HFFc6 (cell line): ENCODE data around the gene ENOX2. TPM values are rescaled to one million over a fixed set of nuclear protein-coding genes. Genes with fewer than 3 reads are reported as not detected.

Source experiments
- DNase-seq: peaks from one replicate; pipeline ENCODE4 v3.0.0-alpha.2; 2018
- H3K27ac Mint-ChIP-seq: 2 replicates; pipeline ENCODE4 v1.8.0; 2020; ENCODE audit warnings: mild to moderate bottlenecking, mixed read lengths
- H3K27me3 Mint-ChIP-seq: 2 replicates; pipeline ENCODE4 v1.8.0; 2021; ENCODE audit warnings: mild to moderate bottlenecking, moderate library complexity, mixed read lengths; ENCODE audit not compliant: insufficient read depth
- H3K36me3 Mint-ChIP-seq: 2 replicates; pipeline ENCODE4 v1.8.0; 2021; ENCODE audit warnings: low read depth, mixed read lengths
- H3K4me1 Mint-ChIP-seq: 2 replicates; pipeline ENCODE4 v1.8.0; 2020; ENCODE audit warnings: low read depth, mixed read lengths
- H3K4me3 Mint-ChIP-seq: 2 replicates; pipeline ENCODE4 v1.8.0; 2020; ENCODE audit warnings: mild to moderate bottlenecking, moderate library complexity, mixed read lengths
- H3K9me3 Mint-ChIP-seq: 2 replicates; pipeline ENCODE4 v1.8.0; 2020; ENCODE audit warnings: mild to moderate bottlenecking, mixed read lengths
- total RNA-seq, 6 experiments: library from RNA; stranded (reverse); fragmentation: NEBNext Ultra II Directional; extraction: Animal tissue kit (Norgen Biotek cat#: 25700); gene quantifications; 2 replicates in 1 of 6; 3 replicates in 5 of 6; pipeline ENCODE4 v1.2.3, GENCODE V29; 2021
- TF ChIP-seq, protein P1 (sequence below): fragments of 200-600 bp; sonication (generic); IDR thresholded peaks from 2 replicates; pipeline ENCODE4 v1.5.0; 2021; ENCODE audit warnings: antibody characterized with exemption, mild to moderate bottlenecking

The ENOX2 gene
- total RNA-seq, 6 experiments from 2014 or later, result 10.8 to 13.5 (median 11.9) TPM

DNA sequence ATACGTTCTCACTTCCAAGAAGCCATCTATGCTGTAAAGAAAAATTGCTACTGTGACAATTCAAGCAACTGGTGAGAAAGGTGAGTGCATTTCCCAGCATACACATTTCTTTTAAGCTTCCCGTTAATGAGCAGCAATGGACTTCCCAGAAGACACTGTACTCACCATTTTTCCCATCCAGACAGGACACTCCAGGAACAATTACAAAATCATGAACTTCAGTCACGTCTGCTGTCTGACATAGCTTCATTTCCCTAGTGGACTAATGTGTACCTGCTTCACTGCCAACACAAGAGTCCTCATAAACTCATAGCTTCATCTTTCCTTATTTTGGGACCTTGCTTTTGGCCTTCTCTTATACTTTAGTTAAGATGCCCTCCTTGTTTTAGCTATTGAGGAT, 156.9 kb downstream of the ENOX2 start:
- Mint-ChIP-seq H3K4me1 (peaks cover 20% of the 10 kb centered on the region), H3K4me3 (no peak overlapping the region), H3K27ac (peak overlapping the region; percentile 74), H3K27me3 (no peaks in the 10 kb centered on the region), H3K9me3 (no peaks in the 10 kb centered on the region), H3K36me3 (no peaks in the 10 kb centered on the region)
- DNase-seq, result no peak
- TF ChIP-seq, protein P1, sequence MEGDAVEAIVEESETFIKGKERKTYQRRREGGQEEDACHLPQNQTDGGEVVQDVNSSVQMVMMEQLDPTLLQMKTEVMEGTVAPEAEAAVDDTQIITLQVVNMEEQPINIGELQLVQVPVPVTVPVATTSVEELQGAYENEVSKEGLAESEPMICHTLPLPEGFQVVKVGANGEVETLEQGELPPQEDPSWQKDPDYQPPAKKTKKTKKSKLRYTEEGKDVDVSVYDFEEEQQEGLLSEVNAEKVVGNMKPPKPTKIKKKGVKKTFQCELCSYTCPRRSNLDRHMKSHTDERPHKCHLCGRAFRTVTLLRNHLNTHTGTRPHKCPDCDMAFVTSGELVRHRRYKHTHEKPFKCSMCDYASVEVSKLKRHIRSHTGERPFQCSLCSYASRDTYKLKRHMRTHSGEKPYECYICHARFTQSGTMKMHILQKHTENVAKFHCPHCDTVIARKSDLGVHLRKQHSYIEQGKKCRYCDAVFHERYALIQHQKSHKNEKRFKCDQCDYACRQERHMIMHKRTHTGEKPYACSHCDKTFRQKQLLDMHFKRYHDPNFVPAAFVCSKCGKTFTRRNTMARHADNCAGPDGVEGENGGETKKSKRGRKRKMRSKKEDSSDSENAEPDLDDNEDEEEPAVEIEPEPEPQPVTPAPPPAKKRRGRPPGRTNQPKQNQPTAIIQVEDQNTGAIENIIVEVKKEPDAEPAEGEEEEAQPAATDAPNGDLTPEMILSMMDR, result no peak

DNA sequence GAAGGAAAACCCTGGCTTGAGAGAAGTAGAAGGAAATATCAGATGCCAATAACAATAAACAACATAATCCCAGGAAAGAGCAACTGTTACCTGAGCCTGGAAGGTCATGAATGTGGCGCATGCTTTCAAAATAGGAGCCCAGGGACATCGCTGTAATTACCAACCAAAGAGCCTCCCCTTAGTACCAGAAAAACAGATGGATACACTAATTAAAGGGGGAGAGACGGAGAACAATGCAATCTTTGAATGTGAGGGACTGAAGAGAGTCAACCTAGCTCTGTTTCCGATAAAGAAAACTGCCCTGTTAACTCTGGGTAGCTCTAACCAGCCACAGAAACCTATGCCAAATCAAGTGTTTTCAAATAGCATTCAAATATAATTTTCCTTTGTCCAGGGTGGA, 161.4 kb downstream of the ENOX2 start:
- DNase-seq, result no peak
- Mint-ChIP-seq H3K4me3 (no peak overlapping the region), H3K36me3 (no peaks in the 10 kb centered on the region; the same call in 1 of the 2 replicates), H3K27ac (no peak overlapping the region), H3K4me1 (peaks cover 7% of the 10 kb centered on the region), H3K27me3 (peaks cover 2% of the 10 kb centered on the region; the same call in 1 of the 2 replicates), H3K9me3 (no peaks in the 10 kb centered on the region)
- TF ChIP-seq, protein P1, result no peak

DNA sequence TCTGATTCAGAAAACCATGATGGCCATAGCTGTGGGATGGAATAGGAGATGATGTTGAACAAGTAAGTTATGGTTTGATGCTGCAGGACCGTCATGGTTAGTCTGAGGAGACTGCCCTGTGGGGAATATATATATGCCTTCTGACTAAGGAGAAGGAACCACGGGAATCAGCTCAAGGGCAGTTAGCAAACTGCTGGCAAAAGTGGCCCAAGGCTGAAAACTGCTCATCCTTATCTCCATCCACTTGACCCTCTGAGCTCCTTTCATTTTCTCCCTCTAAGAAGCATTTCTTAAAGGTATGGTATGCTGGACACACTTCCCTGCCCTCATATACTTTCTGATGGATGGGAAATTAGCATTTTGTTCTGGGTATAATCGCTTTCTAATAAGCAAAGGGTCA, 161.9 kb downstream of the ENOX2 start:
- Mint-ChIP-seq H3K9me3 (no peaks in the 10 kb centered on the region), H3K36me3 (no peaks in the 10 kb centered on the region; the same call in 1 of the 2 replicates), H3K27ac (no peak overlapping the region), H3K27me3 (peaks cover 2% of the 10 kb centered on the region; the same call in 1 of the 2 replicates), H3K4me3 (no peak overlapping the region), H3K4me1 (peaks cover 2% of the 10 kb centered on the region)
- TF ChIP-seq, protein P1, result no peak
- DNase-seq, result no peak

DNA sequence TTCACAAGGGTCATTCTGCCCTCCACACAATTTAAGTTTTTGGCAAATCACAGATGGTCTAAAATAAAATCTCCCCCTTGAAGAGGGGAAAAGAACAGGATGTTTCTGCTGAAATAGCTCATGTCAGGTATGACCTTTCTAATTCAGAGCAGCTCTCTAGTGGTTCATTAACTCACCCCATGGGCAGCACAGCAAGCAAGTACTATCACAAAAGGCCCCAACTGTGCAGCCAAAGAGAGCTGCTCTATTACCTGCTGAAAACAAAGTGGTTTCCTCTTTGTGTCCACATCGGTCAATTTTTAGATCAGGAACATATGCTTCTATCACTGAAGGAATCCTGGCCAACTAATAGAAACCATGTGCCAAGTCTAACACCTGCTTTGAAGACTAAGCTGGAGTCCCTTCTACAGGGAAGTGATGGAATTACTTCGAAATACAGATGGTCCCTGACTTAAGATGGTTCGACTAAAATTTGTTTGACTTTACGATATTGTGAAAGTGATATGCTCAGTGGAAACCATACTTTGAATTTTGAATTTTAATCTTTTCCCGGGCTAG, 164.3 kb downstream of the ENOX2 start:
- H3K9me3 Mint-ChIP-seq, result no peaks in the 10 kb centered on the region
- H3K4me3 Mint-ChIP-seq, result no peak overlapping the region
- H3K27ac Mint-ChIP-seq, result no peak overlapping the region
- H3K36me3 Mint-ChIP-seq, result no peaks in the 10 kb centered on the region; the same call in 1 of the 2 replicates
- H3K27me3 Mint-ChIP-seq, result peaks cover 4% of the 10 kb centered on the region
- TF ChIP-seq, protein P1, result no peak
- H3K4me1 Mint-ChIP-seq, result no peaks in the 10 kb centered on the region
- no peak for DNase-seq

DNA sequence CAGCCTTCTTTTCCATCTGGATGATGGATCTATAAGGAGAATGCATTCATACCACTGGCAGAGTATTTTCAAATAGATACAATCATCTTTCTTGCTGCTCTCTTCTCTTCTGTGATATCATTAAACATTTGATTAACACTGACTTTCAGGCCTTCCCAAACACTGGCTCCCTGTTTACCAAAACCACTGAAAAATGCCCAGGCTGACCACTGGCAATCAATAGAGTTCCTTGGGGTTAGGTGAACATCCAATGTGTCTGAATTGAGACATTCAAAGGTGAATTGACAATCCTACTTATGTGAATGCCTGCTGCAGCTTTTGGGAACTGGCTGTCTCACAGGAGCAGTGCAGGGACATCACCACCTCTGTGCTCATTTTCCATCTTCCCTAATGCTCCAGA, 168.3 kb downstream of the ENOX2 start:
- no peak overlapping the region for H3K4me3 Mint-ChIP-seq
- TF ChIP-seq, protein P1, result no peak
- no peak for DNase-seq
- no peaks in the 10 kb centered on the region for H3K4me1 Mint-ChIP-seq
- no peak overlapping the region for H3K27ac Mint-ChIP-seq
- H3K9me3 Mint-ChIP-seq, result peaks cover 12% of the 10 kb centered on the region; the same call in 1 of the 2 replicates
- peaks cover 2% of the 10 kb centered on the region; the same call in 1 of the 2 replicates for H3K27me3 Mint-ChIP-seq
- H3K36me3 Mint-ChIP-seq, result peaks cover 16% of the 10 kb centered on the region
